Measurements from ENCODE around the gene MAGI2. TPM values are rescaled to one million over a fixed set of nuclear protein-coding genes. Genes with fewer than 3 reads are reported as not detected.

The MAGI2 gene
- total RNA-seq, 1 donor from 2014 or later, result 4.0 TPM

GRCh38 chr7:78576236-78576635 is 877.2 kb downstream of the MAGI2 start:
- Histone ChIP-seq H3K27ac (no peak overlapping the region), H3K36me3 (no peaks in the 10 kb centered on the region), H3K4me1 (no peaks in the 10 kb centered on the region), H3K27me3 (no peaks in the 10 kb centered on the region), H3K9me3 (no peaks in the 10 kb centered on the region), H3K4me3 (no peak overlapping the region)
- TF ChIP-seq CTCF (IDR thresholded peaks at IDR 0.05), result no peak
- no peak for DNase-seq (ENCODE audit: low spot score in 2 of 2)
- intact Hi-C loops (cut with DNase I), result no loop called here

GRCh38 chr7:78571292-78571691 is 882.2 kb downstream of the MAGI2 start:
- no peak for DNase-seq (ENCODE audit: low spot score in 2 of 2)
- Histone ChIP-seq H3K9me3 (no peaks in the 10 kb centered on the region), H3K4me3 (no peak overlapping the region), H3K27me3 (no peaks in the 10 kb centered on the region), H3K36me3 (no peaks in the 10 kb centered on the region), H3K27ac (no peak overlapping the region), H3K4me1 (no peaks in the 10 kb centered on the region)
- intact Hi-C loops (cut with DNase I), result no loop called here
- TF ChIP-seq CTCF (IDR thresholded peaks at IDR 0.05), result no peak

GRCh38 chr7:78568690-78569089 is 884.8 kb downstream of the MAGI2 start:
- DNase-seq (ENCODE audit: low spot score in 2 of 2), result no peak
- intact Hi-C loops (cut with DNase I), result no loop called here
- Histone ChIP-seq H3K36me3 (no peaks in the 10 kb centered on the region), H3K27ac (no peak overlapping the region), H3K27me3 (no peaks in the 10 kb centered on the region), H3K4me3 (no peak overlapping the region), H3K4me1 (no peaks in the 10 kb centered on the region), H3K9me3 (no peaks in the 10 kb centered on the region)
- TF ChIP-seq CTCF (IDR thresholded peaks at IDR 0.05), result no peak

GRCh38 chr7:78567836-78568235 is 885.6 kb downstream of the MAGI2 start:
- no peaks in the 10 kb centered on the region for H3K9me3 ChIP-seq
- no peaks in the 10 kb centered on the region for H3K4me1 ChIP-seq
- no peak overlapping the region for H3K4me3 ChIP-seq
- H3K27ac ChIP-seq, result no peak overlapping the region
- no peaks in the 10 kb centered on the region for H3K27me3 ChIP-seq
- H3K36me3 ChIP-seq, result no peaks in the 10 kb centered on the region
- DNase-seq (ENCODE audit: low spot score in 2 of 2), result no peak
- intact Hi-C loops (cut with DNase I), result no loop called here
- TF ChIP-seq CTCF (IDR thresholded peaks at IDR 0.05), result no peak

GRCh38 chr7:78565784-78566183 is 887.7 kb downstream of the MAGI2 start:
- Histone ChIP-seq H3K4me1 (no peaks in the 10 kb centered on the region), H3K36me3 (no peaks in the 10 kb centered on the region), H3K27me3 (no peaks in the 10 kb centered on the region), H3K27ac (no peak overlapping the region), H3K4me3 (no peak overlapping the region), H3K9me3 (no peaks in the 10 kb centered on the region)
- DNase-seq (ENCODE audit: low spot score in 2 of 2), result no peak
- no peak for TF ChIP-seq CTCF (IDR thresholded peaks at IDR 0.05)
- intact Hi-C loops (cut with DNase I), result no loop called here

- Histone ChIP-seq H3K4me3 (no peak overlapping the region), H3K4me1 (no peaks in the 10 kb centered on the region), H3K36me3 (no peaks in the 10 kb centered on the region), H3K9me3 (no peaks in the 10 kb centered on the region), H3K27ac (no peak overlapping the region), H3K27me3 (no peaks in the 10 kb centered on the region)
- DNase-seq (ENCODE audit: low spot score in 2 of 2), result no peak
- intact Hi-C loops (cut with DNase I), result no loop called here
- no peak for TF ChIP-seq CTCF (IDR thresholded peaks at IDR 0.05)
These were observed 890.3 kb downstream of the MAGI2 start for GRCh38 chr7:78563191-78563590.

Measured in ascending aorta (tissue), 2 donors.